ENCODE measurements around the gene PPP1R1A. TPM values are rescaled to one million over a fixed set of nuclear protein-coding genes. Genes with fewer than 3 reads are reported as not detected.

PPP1R1A gene
- not detected for polyA plus RNA-seq (2012; ENCODE audit: insufficient read depth, insufficient read length, low read depth)

GRCh38 chr12:54588110-54588889 lies at the start of gene PPP1R1A:
Gene PPP1R1A, minus strand, starts transcription at chr12:54588659. Its CDS starts 171 bp downstream, at chr12:54588488.
- H3K9me3 ChIP-seq: no peaks in the 10 kb centered on the region
- H3K27me3 ChIP-seq: peaks cover 68% of the 10 kb centered on the region
- no peak for DNase-seq
- no peaks in the 10 kb centered on the region for H3K4me1 ChIP-seq
- H3K36me3 ChIP-seq: no peaks in the 10 kb centered on the region
- H3K4me3 ChIP-seq (ENCODE audit: low read depth, low read length): no peak within 1 kb of the TSS
- TF ChIP-seq CTCF (IDR thresholded peaks at IDR 0.05; ENCODE audit: low read depth, low read length): no peak

GRCh38 chr12:54634795-54635194 lies 46.3 kb upstream of the PPP1R1A start, which contains the start of gene LACRT:
Gene LACRT, minus strand, starts transcription at chr12:54634895. Its CDS starts 54 bp downstream, at chr12:54634841.
- H3K4me3 ChIP-seq (ENCODE audit: low read depth, low read length): no peak within 1 kb of the TSS
- no peak for TF ChIP-seq CTCF (IDR thresholded peaks at IDR 0.05; ENCODE audit: low read depth, low read length)
- DNase-seq: no peak
- no peaks in the 10 kb centered on the region for H3K9me3 ChIP-seq
- H3K4me1 ChIP-seq: no peaks in the 10 kb centered on the region
- no peaks in the 10 kb centered on the region for H3K36me3 ChIP-seq
- peaks cover 3% of the 10 kb centered on the region; the same call in 1 of the 2 replicates for H3K27me3 ChIP-seq

- Histone ChIP-seq H3K27me3 (peaks cover 3% of the 10 kb centered on the region; the same call in 1 of the 2 replicates), H3K9me3 (no peaks in the 10 kb centered on the region), H3K4me3 (ENCODE audit: low read depth, low read length) (no peak overlapping the region), H3K36me3 (no peaks in the 10 kb centered on the region), H3K4me1 (no peaks in the 10 kb centered on the region)
- DNase-seq: no peak
- peak; percentile 10; the same call in 1 of the 2 replicates for TF ChIP-seq CTCF (IDR thresholded peaks at IDR 0.05; ENCODE audit: low read depth, low read length)
Measured at GRCh38 chr12:54631988-54632728, 43.7 kb upstream of the PPP1R1A start.

GRCh38 chr12:54631551-54631950 lies 43.1 kb upstream of the PPP1R1A start:
- Histone ChIP-seq H3K4me1 (no peaks in the 10 kb centered on the region), H3K4me3 (ENCODE audit: low read depth, low read length) (no peak overlapping the region), H3K36me3 (no peaks in the 10 kb centered on the region), H3K9me3 (no peaks in the 10 kb centered on the region), H3K27me3 (peaks cover 3% of the 10 kb centered on the region; the same call in 1 of the 2 replicates)
- no peak for DNase-seq
- no peak for TF ChIP-seq CTCF (IDR thresholded peaks at IDR 0.05; ENCODE audit: low read depth, low read length)

- TF ChIP-seq CTCF (IDR thresholded peaks at IDR 0.05; ENCODE audit: low read depth, low read length): no peak
- Histone ChIP-seq H3K4me1 (no peaks in the 10 kb centered on the region), H3K36me3 (no peaks in the 10 kb centered on the region), H3K9me3 (no peaks in the 10 kb centered on the region), H3K27me3 (peaks cover 3% of the 10 kb centered on the region; the same call in 1 of the 2 replicates), H3K4me3 (ENCODE audit: low read depth, low read length) (no peak overlapping the region)
- no peak for DNase-seq
Measured at GRCh38 chr12:54629925-54630324, 41.5 kb upstream of the PPP1R1A start.
